Caki2 (cell line): ENCODE measurements around the gene PTPN3. TPM values are rescaled to one million over a fixed set of nuclear protein-coding genes. Genes with fewer than 3 reads are reported as not detected.

Experiments
- DNase-seq: peaks from one replicate; pipeline ENCODE4 v3.0.0-alpha.2; 2015; ENCODE audit warnings: low read depth
- in situ Hi-C: cut with HindIII; loops from 2 replicates; pipeline ENCODE4 v1.10.0; 2016; ENCODE audit warnings: low sequenced_read_pairs, low pct_unique_long_range_greater_than_20kb, mixed read lengths
- total RNA-seq: library from RNA; depleted of rRNA; stranded (reverse); fragments of >200 nt; shearing (Covaris generic); gene quantifications from 2 replicates; pipeline ENCODE4 v1.2.3, GENCODE V29; 2014; ENCODE audit warnings: low replicate concordance

The PTPN3 gene
- total RNA-seq, 1 experiment from 2014 or later, result 14.8 TPM

- DNase-seq, result no peak
- in situ Hi-C loops, result no loop called here
Observed at GRCh38 chr9:109509611-109510010, 11.5 kb upstream of the PTPN3 start.

DNA sequence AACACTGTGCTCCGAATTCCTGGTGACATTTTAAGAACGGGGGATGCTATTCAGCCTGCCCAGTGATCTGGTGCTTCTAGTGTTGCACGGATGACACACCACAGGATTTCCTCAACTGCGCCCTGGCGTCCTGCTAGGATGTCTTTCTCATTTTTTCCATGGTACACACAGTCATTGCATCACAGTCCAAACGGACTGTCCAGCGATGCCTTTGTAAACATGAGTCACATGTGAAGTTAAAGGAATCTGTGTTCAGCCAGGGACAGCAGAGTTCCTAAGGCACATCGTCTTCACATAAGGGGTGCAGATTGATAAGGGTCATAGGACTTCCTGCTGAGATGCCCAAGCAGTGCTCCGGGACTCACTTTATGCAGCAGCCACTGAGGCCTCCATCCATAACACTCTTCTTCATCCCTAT lies 9.3 kb upstream of the PTPN3 start:
- DNase-seq, result peak; percentile 76
- in situ Hi-C loops, result no loop called here

- DNase-seq, result peak; percentile 78
- in situ Hi-C loops, result no loop called here
Observed at GRCh38 chr9:109506097-109506712, 8.1 kb upstream of the PTPN3 start.

- in situ Hi-C loops, result no loop called here
- DNase-seq, result no peak
Observed at GRCh38 chr9:109504689-109505088, 6.6 kb upstream of the PTPN3 start.

- no peak for DNase-seq
- in situ Hi-C loops, result no loop called here
Observed at GRCh38 chr9:109500421-109500974, 2.4 kb upstream of the PTPN3 start.

GRCh38 chr9:109499631-109500410 lies 1.7 kb upstream of the PTPN3 start:
- in situ Hi-C loops, result no loop called here
- DNase-seq, result peak; percentile 74

DNA sequence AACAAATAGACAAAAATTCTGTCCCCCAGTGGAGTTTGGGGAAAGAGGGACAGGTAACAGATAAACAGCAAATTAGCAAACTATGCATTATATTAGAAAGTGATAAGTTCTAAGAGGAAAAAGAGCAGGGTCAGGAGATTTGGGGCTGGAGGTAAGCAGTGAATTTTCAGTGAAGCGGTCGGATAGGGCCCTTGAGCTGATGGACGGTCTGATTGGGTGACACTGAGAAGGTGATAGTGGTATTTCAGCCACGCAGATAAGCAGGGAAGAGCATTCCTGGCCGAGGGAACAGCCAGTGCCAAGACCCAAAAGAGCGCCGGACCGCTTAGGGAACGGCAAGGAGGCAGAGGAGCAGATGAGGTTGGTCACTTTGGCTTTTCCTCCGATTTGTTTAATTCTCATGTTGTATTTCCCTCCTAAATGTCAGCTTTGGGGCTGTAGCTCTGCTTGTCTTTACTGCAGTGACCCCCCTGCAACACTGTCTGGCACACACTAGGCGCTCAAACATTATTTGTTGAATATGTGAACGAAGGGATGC lies 1.1 kb upstream of the PTPN3 start:
- in situ Hi-C loops, result no loop called here
- no peak for DNase-seq

GRCh38 chr9:109497226-109498153 lies 617 bp downstream of the PTPN3 start:
- in situ Hi-C loops, result no loop called here
- DNase-seq, result peak; percentile 69

DNA sequence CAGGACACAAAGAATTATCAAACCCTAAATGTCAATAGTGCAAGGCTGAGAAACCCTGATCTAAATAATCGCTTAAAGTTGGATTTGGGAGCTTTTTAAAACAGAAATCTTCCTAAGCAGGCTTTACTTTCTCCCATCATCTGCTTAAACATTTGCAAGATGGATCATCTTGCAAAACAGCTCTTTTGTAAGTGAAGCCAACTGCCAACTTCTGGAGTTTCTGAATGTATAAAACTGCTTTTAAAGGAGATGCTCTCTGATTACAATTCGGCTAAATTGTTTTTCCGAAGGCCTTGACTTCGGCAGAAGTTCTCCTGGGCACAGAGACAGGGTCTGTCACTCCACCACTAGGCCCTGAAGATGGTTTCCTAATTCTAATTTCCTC lies 1.3 kb downstream of the PTPN3 start:
- in situ Hi-C loops, result no loop called here
- no peak for DNase-seq

DNA sequence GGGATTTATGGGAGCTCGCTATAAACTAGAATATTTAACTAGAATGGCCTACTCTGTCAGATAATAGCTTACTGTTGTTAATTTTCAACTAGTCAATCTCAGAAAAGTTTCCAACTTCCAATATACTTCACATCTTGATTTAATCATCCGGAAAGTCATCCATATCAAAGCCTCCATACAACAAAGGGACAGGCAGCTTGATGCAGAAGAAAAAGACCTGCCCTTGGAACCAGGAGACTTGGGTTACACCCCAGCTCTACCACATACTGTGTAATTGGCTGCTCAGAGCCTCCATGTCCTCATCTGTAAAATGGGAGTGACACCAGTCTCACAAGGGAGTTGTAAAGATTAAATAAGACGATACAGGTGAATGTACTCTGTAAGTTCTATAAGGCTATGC lies 1.9 kb downstream of the PTPN3 start:
- in situ Hi-C loops, result no loop called here
- peak; percentile 73 for DNase-seq

- in situ Hi-C loops, result no loop called here
- DNase-seq, result no peak
Observed at GRCh38 chr9:109493648-109494047, 4.5 kb downstream of the PTPN3 start.

DNA sequence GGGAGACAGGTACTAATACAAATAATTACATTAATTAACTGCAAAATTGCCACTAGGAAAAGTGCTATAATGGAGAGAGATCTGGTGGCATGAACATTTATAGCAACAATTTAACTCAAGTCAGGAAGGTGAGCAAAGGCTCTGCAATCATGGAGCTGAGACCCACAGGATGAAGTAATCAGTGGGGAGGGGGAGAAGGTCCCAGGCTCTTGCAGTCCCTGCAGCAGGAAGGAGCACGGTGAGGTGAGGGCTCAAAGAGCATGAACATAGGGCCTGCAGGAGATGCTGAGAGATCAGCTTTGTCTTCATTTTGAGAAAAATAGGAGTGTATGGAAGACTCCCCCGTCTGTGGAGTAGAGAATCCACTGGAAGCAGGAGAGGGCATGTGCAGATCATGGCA lies 6.5 kb downstream of the PTPN3 start:
- DNase-seq, result no peak
- in situ Hi-C loops, result no loop called here

- DNase-seq, result no peak
- in situ Hi-C loops, result no loop called here
Observed at GRCh38 chr9:109488791-109489492, 9.2 kb downstream of the PTPN3 start.

- in situ Hi-C loops, result no loop called here
- DNase-seq, result no peak
Observed at GRCh38 chr9:109488351-109488750, 9.8 kb downstream of the PTPN3 start.

GRCh38 chr9:109487247-109487646 lies 10.9 kb downstream of the PTPN3 start:
- DNase-seq, result peak; percentile 68
- in situ Hi-C loops, result no loop called here

DNA sequence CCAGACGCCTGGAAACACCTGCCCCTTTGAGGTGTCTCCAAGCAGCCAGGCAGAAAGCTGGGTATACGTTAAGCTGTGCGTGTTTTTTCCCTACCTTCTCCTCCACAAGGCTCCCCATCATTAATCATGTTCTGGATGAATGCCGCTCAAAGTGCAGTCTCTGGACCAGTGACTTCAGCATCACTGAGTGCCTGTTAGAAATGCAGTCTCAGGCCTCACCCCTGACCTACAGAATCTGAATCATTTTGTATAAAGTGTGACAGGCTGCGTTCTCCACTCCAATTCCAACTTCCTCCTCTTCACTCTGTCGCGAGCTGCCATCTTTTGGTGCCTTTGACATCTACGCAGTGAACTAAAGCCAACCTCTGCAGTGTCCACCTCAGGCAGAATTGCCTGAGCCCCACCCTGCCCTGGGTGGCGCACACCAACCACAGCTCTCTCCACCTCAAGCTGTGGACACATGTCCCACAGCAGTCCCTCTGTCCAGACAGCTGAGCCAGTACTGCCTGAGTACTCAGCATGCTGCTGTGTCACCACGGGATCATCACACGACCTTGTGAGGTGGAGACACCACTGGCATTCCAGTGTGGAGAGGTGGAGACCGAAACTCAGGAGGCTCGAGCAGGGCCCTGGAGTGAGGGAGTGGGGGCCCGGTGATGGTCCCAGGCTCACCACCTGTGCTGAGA lies 14.2 kb downstream of the PTPN3 start:
- in situ Hi-C loops, result no loop called here
- DNase-seq, result peak; percentile 97

DNA sequence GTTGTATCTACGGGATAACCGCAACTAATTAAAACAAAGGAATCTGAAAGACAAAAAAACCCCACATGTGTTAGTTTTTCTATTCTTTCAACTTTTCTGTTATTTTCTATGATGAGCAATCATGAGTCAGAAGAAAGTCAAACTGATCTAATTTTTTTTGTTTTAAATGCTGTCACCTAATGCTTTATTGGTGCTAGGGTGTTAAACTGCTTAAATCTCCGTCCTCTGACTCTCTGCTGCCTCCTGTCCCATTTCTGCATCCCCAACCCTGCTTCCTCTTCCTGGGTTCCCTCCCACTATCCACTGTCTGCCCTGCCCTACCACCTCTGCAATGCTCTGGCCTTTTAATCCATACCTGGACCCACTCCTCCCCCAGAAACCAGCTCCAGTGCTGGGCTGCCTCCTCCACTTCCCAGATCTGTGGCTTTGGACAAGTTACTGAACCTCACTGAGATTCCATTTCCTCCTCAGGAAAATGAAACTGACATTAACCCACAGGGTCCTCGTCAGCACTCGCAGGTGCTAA lies 15.7 kb downstream of the PTPN3 start:
- DNase-seq, result peak; percentile 72
- in situ Hi-C loops, result no loop called here
